Adrenal gland (tissue), 12 donors: ENCODE results near the gene BLCAP. TPM values are rescaled to one million over a fixed set of nuclear protein-coding genes. Genes with fewer than 3 reads are reported as not detected.

ENCODE experiments used
- DNase-seq, 7 donors: peaks; one replicate each; pipeline ENCODE4 v3.0.0-alpha.2; 2019 to 2020
- H3K27ac ChIP-seq, 5 donors: fragments of 200-600 bp; sonication (generic) in 4 of 5; 1 replicate in 3 of 5; 2 replicates in 2 of 5; pipeline versions ENCODE4 v1.5.1 to v1.8.0; 2016 to 2020; ENCODE audit warnings: mild to moderate bottlenecking in 1 of 5
- H3K27me3 ChIP-seq: fragments of 200-600 bp; 2 replicates; pipeline ENCODE4 v1.8.0; 2021
- H3K36me3 ChIP-seq, 2 donors: fragments of 200-600 bp; replicated peaks in 1 of 2; 1 replicate in 1 of 2; 2 replicates in 1 of 2; pipeline versions ENCODE4 v1.5.1 to v1.8.0; 2018 to 2022
- H3K4me1 ChIP-seq, 2 donors: fragments of 200-600 bp; replicated peaks in 1 of 2; 1 replicate in 1 of 2; 2 replicates in 1 of 2; pipeline versions ENCODE4 v1.5.1 to v1.8.0; 2018 to 2021
- H3K4me3 ChIP-seq, 4 donors: fragments of 200-600 bp; sonication (generic) in 3 of 4; one replicate each; pipeline ENCODE4 v1.5.1; 2016 to 2018
- H3K9me3 ChIP-seq, 3 donors: fragments of 200-600 bp; sonication (generic) in 1 of 3; replicated peaks in 1 of 3; 1 replicate in 2 of 3; 2 replicates in 1 of 3; pipeline versions ENCODE4 v1.5.1 to v1.8.0; 2016 to 2021
- POLR2A ChIP-seq, 2 donors: fragments of 450-650 bp; IDR thresholded peaks; one replicate each; pipeline ENCODE4 v1.6.1; 2017; ENCODE audit warnings: antibody characterized with exemption in 2 of 2, mild to moderate bottlenecking in 2 of 2, moderate library complexity in 1 of 2
- WGBS, 4 donors: extraction: QIAGEN DNeasy Blood & Tissue Kit in 2 of 4; methylation state at CpG; one replicate each; pipeline versions ENCODE4 v1.1.5 to v1.1.7; 2013 to 2017; 5-methylcytosine and 5-hydroxymethylcytosine counted together
- intact Hi-C, 2 donors: fragments of 100-400 bp; cut with DNase I; formaldehyde crosslinking; loops; one replicate each; pipeline versions ENCODE4 v1.14.1 to v1.15.0; 2022 to 2023
- polyA plus RNA-seq, 3 donors: library from polyadenylated mRNA; stranded (reverse); fragments of 200-250 nt in 2 of 3; fragments of 350-450 nt in 1 of 3; fragmentation: Illumina TruSeq in 1 of 3; extraction: RNeasy Lipid Tissue Mini Kit (QIAGEN cat#74804) in 1 of 3; gene quantifications; one replicate each; pipeline ENCODE4 v1.2.3, GENCODE V29; 2013 to 2014
- total RNA-seq, 9 donors: library from RNA; depleted of rRNA in 4 of 9; stranded (reverse); fragments of >200 nt in 4 of 9; fragments of 120-200 nt in 1 of 9; fragmentation: NEBNext Ultra II Directional in 1 of 9; extraction: Animal tissue kit (Norgen Biotek cat#: 25700) in 1 of 9; gene quantifications; one replicate each; pipeline versions ENCODE4 v1.1.0 to v1.2.4, GENCODE V29; 2013 to 2023
- TF ChIP-seq, protein P1 (sequence below), 6 experiments: fragments of 450-650 bp in 4 of 6; fragments of 200-600 bp in 2 of 6; sonication (generic) in 1 of 6; IDR thresholded peaks; 1 replicate in 5 of 6; 2 replicates in 1 of 6; pipeline versions ENCODE4 v1.5.1 to v1.8.0; 2016 to 2021; ENCODE audit warnings: antibody characterized with exemption in 6 of 6, mild to moderate bottlenecking in 2 of 6, moderate library complexity in 1 of 6
- donor health status: healthy with polysubstance abuse.
- donor health status: Bipolar disorder and iron deficiency.
- donor health status: DM: yes; HTN: yes; CAD: no.
- donor health status: DM: no; HTN: no; CAD: no.
- donor health status: DM: no; HTN: no; CAD: no.
- donor health status: DM: yes; HTN: yes; CAD: no.

BLCAP gene
- total and polyA plus RNA-seq, 12 donors, result 50.2 to 105 (median 68.4) TPM

DNA sequence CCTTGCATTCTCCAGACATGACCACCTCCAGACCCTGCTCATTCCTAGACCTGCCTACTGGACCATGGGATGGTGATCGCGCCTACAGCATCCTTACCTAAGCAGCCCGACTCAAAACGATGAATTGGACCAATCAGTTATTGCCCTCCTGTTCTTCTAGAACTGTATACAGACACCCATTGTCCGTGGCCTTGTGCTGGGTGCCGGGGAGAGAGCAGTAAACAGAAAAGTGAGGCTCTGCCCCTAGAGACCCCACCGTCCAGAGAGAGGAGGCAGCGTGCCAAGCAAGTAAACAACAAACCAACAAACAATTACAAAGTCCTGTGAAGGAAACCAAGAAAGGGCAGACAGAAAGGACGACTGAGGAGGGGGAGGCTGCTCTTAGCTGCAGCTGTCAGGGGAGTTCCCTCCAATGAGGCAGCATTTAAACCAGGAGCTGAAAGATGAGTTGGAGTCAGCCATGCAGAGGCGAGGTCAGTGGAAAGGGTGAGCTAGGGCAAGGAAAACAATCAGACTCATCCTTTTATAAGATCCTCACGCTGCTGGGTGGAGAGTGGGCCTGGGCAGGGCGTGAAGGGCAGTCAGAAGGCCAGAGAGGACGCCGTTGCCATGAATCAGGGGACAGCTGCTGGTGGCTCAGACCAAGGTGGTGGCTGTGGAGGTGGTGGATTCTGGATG, 37.6 kb upstream of the BLCAP start:
- H3K4me3 ChIP-seq, result no peak overlapping the region
- H3K36me3 ChIP-seq, result no peaks in the 10 kb centered on the region
- intact Hi-C loops, result loop anchor here (5.0 to 10.0 kb wide), 3 partner anchors 430 to 487 kb away; no protein-coding TSS in a partner anchor
- peak in 1 of 7 donors; percentile 50 for DNase-seq
- no peak for TF ChIP-seq POLR2A (IDR thresholded peaks at IDR 0.05)
- TF ChIP-seq, protein P1, sequence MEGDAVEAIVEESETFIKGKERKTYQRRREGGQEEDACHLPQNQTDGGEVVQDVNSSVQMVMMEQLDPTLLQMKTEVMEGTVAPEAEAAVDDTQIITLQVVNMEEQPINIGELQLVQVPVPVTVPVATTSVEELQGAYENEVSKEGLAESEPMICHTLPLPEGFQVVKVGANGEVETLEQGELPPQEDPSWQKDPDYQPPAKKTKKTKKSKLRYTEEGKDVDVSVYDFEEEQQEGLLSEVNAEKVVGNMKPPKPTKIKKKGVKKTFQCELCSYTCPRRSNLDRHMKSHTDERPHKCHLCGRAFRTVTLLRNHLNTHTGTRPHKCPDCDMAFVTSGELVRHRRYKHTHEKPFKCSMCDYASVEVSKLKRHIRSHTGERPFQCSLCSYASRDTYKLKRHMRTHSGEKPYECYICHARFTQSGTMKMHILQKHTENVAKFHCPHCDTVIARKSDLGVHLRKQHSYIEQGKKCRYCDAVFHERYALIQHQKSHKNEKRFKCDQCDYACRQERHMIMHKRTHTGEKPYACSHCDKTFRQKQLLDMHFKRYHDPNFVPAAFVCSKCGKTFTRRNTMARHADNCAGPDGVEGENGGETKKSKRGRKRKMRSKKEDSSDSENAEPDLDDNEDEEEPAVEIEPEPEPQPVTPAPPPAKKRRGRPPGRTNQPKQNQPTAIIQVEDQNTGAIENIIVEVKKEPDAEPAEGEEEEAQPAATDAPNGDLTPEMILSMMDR (IDR thresholded peaks at IDR 0.05), result no peak
- no peaks in the 10 kb centered on the region for H3K4me1 ChIP-seq
- H3K27me3 ChIP-seq, result peaks cover 18% of the 10 kb centered on the region
- no peaks in the 10 kb centered on the region for H3K9me3 ChIP-seq
- no peak overlapping the region for H3K27ac ChIP-seq
- WGBS, 4 donors, result 69 to 77% (median 71%) methylated on average over 14 of the region's 14 CpGs

DNA sequence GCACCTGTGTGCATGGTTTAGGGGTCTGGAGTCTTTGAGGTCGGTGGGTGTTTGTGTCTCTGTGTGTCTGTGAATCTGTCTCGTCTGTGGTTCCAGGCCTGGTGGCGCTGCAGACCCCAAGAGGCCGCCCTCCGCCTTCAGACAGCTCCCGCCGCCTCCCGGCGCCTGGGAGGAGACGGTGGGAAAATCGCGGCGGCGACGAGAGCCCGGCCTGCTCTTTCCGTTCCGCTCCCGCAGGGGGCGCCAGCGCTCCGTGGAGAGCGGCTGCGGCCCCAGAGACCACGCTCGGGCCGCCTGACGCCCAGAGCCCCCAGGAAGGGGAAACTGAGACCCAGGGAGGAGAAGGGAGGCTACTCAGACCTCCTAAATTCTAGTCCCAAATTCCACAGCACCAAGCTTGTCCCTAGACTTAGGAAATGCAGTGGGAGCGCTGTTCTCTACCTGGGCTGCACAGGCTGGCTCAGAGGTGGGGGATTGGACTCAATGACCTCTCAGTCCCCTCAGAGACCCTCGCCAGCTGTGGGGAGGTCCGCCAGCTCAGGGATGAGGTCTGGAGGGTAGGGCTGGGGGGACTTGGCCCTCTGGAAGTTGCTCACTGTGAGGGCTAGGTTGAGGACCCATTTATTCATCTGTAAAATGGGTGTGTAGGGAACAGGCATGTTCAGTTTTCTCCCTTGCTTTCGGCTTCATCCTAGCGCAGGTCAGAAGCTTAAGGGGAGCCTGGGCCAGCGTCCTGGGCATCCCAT, 36.9 kb upstream of the BLCAP start:
- intact Hi-C loops, result loop anchor here (5.0 to 10.0 kb wide), 4 partner anchors 430 to 658 kb away; no protein-coding TSS in a partner anchor
- no peak overlapping the region for H3K27ac ChIP-seq
- peak in 6 of 7 donors; percentile 20 to 63 (median 40) for DNase-seq
- H3K4me3 ChIP-seq, result no peak overlapping the region
- TF ChIP-seq, protein P1 (IDR thresholded peaks at IDR 0.05), result peak; percentile 76 to 94 (median 81)
- TF ChIP-seq POLR2A (IDR thresholded peaks at IDR 0.05), result no peak
- no peaks in the 10 kb centered on the region for H3K36me3 ChIP-seq
- peaks cover 18% of the 10 kb centered on the region for H3K27me3 ChIP-seq
- H3K9me3 ChIP-seq, result no peaks in the 10 kb centered on the region
- WGBS, 4 donors, result 7 to 21% (median 12%) methylated on average over 8 to 34 of the region's 34 CpGs
- H3K4me1 ChIP-seq, result no peaks in the 10 kb centered on the region

DNA sequence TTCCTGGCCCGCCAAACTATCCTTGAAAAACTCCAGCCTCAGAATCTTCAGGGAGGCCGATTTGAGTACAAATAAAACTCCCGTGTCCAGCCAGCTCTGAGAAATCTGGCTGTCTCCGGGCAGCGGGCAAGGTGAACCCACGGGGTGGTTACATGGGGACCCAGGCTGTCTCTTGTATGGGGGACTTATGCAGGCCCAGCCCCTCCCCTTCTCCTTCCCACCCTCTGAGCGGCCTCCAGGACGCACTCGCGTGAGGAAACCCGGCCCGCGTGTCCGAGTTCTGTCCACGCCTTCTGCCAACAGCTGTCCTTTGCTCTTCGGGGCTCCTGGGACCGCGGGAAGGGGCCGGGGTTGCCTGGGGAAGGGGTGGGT, 36.3 kb upstream of the BLCAP start:
- H3K27me3 ChIP-seq, result peaks cover 18% of the 10 kb centered on the region
- H3K4me1 ChIP-seq, result no peaks in the 10 kb centered on the region
- no peak for TF ChIP-seq POLR2A (IDR thresholded peaks at IDR 0.05)
- TF ChIP-seq, protein P1 (IDR thresholded peaks at IDR 0.05), result no peak
- H3K27ac ChIP-seq, result no peak overlapping the region
- 36 to 43% (median 39%) methylated on average over 15 to 19 of the region's 19 CpGs for WGBS, 4 donors
- DNase-seq, result peak in 1 of 7 donors; percentile 46
- no peak overlapping the region for H3K4me3 ChIP-seq
- no peaks in the 10 kb centered on the region for H3K9me3 ChIP-seq
- intact Hi-C loops, result loop anchor here (5.0 to 10.0 kb wide), 3 partner anchors 431 to 658 kb away; no protein-coding TSS in a partner anchor
- H3K36me3 ChIP-seq, result no peaks in the 10 kb centered on the region

DNA sequence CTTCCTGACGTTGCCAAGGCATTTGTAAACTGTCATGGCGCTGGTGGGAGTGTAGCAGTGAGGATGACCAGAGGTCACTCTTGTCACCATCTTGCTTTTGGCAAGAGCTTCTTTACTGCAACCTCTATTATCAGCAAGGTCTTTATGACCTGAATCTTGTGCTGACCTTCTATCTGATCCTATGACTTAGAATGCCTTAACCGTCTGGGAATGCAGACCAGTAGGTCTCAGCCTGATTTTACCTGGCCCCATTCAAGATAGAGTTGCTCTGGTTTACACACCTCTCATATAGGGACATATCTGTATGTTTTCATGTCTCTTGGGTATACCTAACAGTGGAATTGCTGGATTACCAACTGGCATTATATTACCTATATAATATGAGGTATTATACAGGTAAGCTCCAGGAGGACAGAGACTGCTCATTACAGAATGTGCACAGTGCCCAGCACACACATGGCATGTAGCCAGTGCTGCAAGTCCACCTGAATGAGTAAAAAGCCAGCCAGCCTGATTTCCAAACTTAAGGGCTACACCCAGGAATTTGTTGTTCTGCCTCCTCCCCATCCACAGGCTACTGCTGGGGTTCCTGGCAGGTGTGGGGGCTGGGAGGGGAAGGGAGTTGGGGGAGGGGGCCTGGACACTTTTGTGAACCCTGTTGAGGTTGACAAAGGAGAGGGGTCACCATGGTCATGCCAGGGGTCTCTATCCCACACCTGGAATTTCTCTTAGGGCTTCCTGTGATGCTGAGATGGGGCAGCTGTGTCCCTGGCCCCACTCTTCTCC, 35.2 kb upstream of the BLCAP start:
- Histone ChIP-seq H3K9me3 (no peaks in the 10 kb centered on the region), H3K36me3 (no peaks in the 10 kb centered on the region), H3K4me3 (no peak overlapping the region), H3K4me1 (no peaks in the 10 kb centered on the region), H3K27ac (no peak overlapping the region), H3K27me3 (peaks cover 18% of the 10 kb centered on the region)
- DNase-seq, result peak in 1 of 7 donors; percentile 40
- WGBS, 4 donors, result 37 to 47% (median 43%) methylated on average over 3 of the region's 3 CpGs
- TF ChIP-seq, protein P1 (IDR thresholded peaks at IDR 0.05), result no peak
- TF ChIP-seq POLR2A (IDR thresholded peaks at IDR 0.05), result no peak
- intact Hi-C loops, result loop anchor here (5.0 to 10.0 kb wide), 3 partner anchors 432 to 659 kb away; no protein-coding TSS in a partner anchor
